Measurements from ENCODE around the gene OSGIN1. TPM values are rescaled to one million over a fixed set of nuclear protein-coding genes. Genes with fewer than 3 reads are reported as not detected.

OSGIN1 gene
- polyA plus RNA-seq, 3 donors: 1.8 to 4.0 (median 2.0) TPM

GRCh38 chr16:83947642-83948234 is 5.3 kb upstream of the OSGIN1 start:
- no peaks in the 10 kb centered on the region for H3K9me3 ChIP-seq (replicated peaks in 1 of 2; ENCODE audit: control insufficient read depth in 1 of 2, insufficient read depth in 1 of 2, low read length in 2 of 2)
- intact Hi-C loops (cut with micrococcal nuclease): no loop called here
- H3K27ac Mint-ChIP-seq: no peak overlapping the region
- H3K27me3 Mint-ChIP-seq (ENCODE audit: low read depth in 3 of 3): peaks cover 0 to 6% (median 5%) of the 10 kb centered on the region in 3 donors
- no peak overlapping the region for H2AFZ ChIP-seq (ENCODE audit: insufficient read depth, low read depth, low read length, poor library complexity, severe bottlenecking)
- TF ChIP-seq CTCF (IDR thresholded peaks at IDR 0.05): no peak
- H3K4me3 ChIP-seq (replicated peaks in 1 of 3; ENCODE audit: low read depth in 2 of 3, low read length in 3 of 3): no peak overlapping the region
- H3K27ac ChIP-seq (ENCODE audit: low read depth in 1 of 2, low read length in 2 of 2): no peak overlapping the region
- no peak overlapping the region for H3K4me3 Mint-ChIP-seq
- peaks cover 4 to 7% of the 10 kb centered on the region in 2 donors for H3K4me1 ChIP-seq (ENCODE audit: control insufficient read depth in 1 of 2, insufficient read depth in 2 of 2, low read length in 2 of 2)
- no peak overlapping the region for H3K9ac ChIP-seq (ENCODE audit: insufficient read depth, low read length, poor library complexity, severe bottlenecking)
- no peaks in the 10 kb centered on the region for H3K79me2 ChIP-seq (ENCODE audit: insufficient read depth, low read length)
- no peaks in the 10 kb centered on the region for H3K9me3 Mint-ChIP-seq
- H3K36me3 ChIP-seq (replicated peaks in 1 of 2; ENCODE audit: control insufficient read depth in 1 of 2, insufficient read depth in 2 of 2, low read length in 2 of 2): no peaks in the 10 kb centered on the region
- H4K20me1 ChIP-seq (ENCODE audit: insufficient read depth, low read length): no peaks in the 10 kb centered on the region
- peaks cover 5% of the 10 kb centered on the region for H3K4me1 Mint-ChIP-seq
- no peaks in the 10 kb centered on the region for H3K36me3 Mint-ChIP-seq
- no peaks in the 10 kb centered on the region for H3K27me3 ChIP-seq (ENCODE audit: control insufficient read depth in 2 of 2, insufficient read depth in 2 of 2, low read length in 2 of 2)
- WGBS (ENCODE audit: insufficient coverage): 94% methylated on average over 6 of the region's 14 CpGs
- no peak overlapping the region for H3K4me2 ChIP-seq (replicated peaks; ENCODE audit: extremely low read depth, low read length, poor library complexity, severe bottlenecking)
- no peak for DNase-seq

GRCh38 chr16:83948914-83949723 is 3.9 kb upstream of the OSGIN1 start:
- Mint-ChIP-seq H3K9me3 (no peaks in the 10 kb centered on the region), H3K36me3 (no peaks in the 10 kb centered on the region), H3K4me1 (peaks cover 13% of the 10 kb centered on the region), H3K27me3 (ENCODE audit: low read depth in 3 of 3) (peaks cover 0 to 7% (median 5%) of the 10 kb centered on the region in 3 donors), H3K27ac (no peak overlapping the region), H3K4me3 (no peak overlapping the region)
- H3K9ac ChIP-seq (ENCODE audit: insufficient read depth, low read length, poor library complexity, severe bottlenecking): no peak overlapping the region
- WGBS (ENCODE audit: insufficient coverage): 94% methylated on average over 9 of the region's 13 CpGs
- TF ChIP-seq CTCF (IDR thresholded peaks at IDR 0.05): no peak
- peaks cover 17 to 21% of the 10 kb centered on the region in 2 donors for H3K4me1 ChIP-seq (ENCODE audit: control insufficient read depth in 1 of 2, insufficient read depth in 2 of 2, low read length in 2 of 2)
- H4K20me1 ChIP-seq (ENCODE audit: insufficient read depth, low read length): no peaks in the 10 kb centered on the region
- DNase-seq: no peak
- no peaks in the 10 kb centered on the region for H3K27me3 ChIP-seq (ENCODE audit: control insufficient read depth in 2 of 2, insufficient read depth in 2 of 2, low read length in 2 of 2)
- no peak overlapping the region for H2AFZ ChIP-seq (ENCODE audit: insufficient read depth, low read depth, low read length, poor library complexity, severe bottlenecking)
- H3K9me3 ChIP-seq (replicated peaks in 1 of 2; ENCODE audit: control insufficient read depth in 1 of 2, insufficient read depth in 1 of 2, low read length in 2 of 2): no peaks in the 10 kb centered on the region
- intact Hi-C loops (cut with micrococcal nuclease): no loop called here
- H3K4me3 ChIP-seq (replicated peaks in 1 of 3; ENCODE audit: low read depth in 2 of 3, low read length in 3 of 3): no peak overlapping the region
- no peak overlapping the region for H3K4me2 ChIP-seq (replicated peaks; ENCODE audit: extremely low read depth, low read length, poor library complexity, severe bottlenecking)
- no peaks in the 10 kb centered on the region for H3K79me2 ChIP-seq (ENCODE audit: insufficient read depth, low read length)
- H3K27ac ChIP-seq (ENCODE audit: low read depth in 1 of 2, low read length in 2 of 2): no peak overlapping the region
- no peaks in the 10 kb centered on the region for H3K36me3 ChIP-seq (replicated peaks in 1 of 2; ENCODE audit: control insufficient read depth in 1 of 2, insufficient read depth in 2 of 2, low read length in 2 of 2)

Measured in CD14-positive monocyte (primary cell).